Measurements from ENCODE around the gene GHSR. TPM values are rescaled to one million over a fixed set of nuclear protein-coding genes. Genes with fewer than 3 reads are reported as not detected.

GHSR gene
- polyA plus RNA-seq, 2 of the 4 experiments (the other 2 are of a cell fraction), result not detected

DNA sequence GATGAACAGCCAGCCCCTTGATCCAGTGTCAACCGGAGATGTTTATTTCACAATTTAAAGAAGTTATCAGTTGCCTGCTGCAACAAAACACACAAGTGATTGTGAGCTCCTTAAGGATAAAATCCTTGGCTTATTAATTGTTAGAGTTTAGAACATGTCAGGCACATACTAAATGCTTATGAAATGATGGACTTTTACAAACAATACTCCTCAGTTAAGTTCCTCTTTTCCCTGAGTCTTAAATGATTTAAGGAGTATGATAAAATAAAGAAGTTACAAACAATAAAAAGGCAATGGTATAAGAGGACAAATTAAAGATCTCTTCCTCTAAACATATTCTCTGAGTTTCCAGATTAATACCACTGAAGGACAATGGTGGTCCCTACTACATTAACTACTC is 5.7 kb downstream of the GHSR start (continued):
- no peak for TF ChIP-seq CBX8 (IDR thresholded peaks at IDR 0.05)
- no peak for TF ChIP-seq NFE2L2 (conservative IDR thresholded peaks at IDR 0.05; ENCODE audit: low read length)
- TF ChIP-seq, protein P1, sequence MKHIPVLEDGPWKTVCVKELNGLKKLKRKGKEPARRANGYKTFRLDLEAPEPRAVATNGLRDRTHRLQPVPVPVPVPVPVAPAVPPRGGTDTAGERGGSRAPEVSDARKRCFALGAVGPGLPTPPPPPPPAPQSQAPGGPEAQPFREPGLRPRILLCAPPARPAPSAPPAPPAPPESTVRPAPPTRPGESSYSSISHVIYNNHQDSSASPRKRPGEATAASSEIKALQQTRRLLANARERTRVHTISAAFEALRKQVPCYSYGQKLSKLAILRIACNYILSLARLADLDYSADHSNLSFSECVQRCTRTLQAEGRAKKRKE (CRISPR knock-in tag; IDR thresholded peaks at IDR 0.05; ENCODE audit: low read depth), result no peak
- TF ChIP-seq ZNF302 (CRISPR knock-in tag; IDR thresholded peaks at IDR 0.05), result no peak

DNA sequence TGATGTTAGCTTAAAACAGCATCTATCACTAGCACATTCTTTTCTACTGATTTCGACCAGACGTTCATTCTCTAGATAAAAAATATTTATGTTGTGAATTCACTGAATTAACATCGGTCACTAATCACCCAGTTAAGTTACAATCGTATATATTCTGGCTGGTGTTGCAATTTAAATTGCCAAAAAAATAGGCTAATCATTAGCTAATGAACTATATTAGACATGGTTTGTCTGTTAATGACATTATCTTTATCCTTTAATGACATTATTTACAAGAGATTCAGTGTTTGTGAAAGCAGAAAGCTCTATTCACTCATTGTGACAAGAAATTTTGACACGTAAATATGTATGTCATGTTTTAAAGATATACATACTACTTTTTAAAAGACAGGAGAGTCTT is 6.7 kb downstream of the GHSR start:
- Histone ChIP-seq H3K4me2 (no peak overlapping the region), H3K9me3 (no peaks in the 10 kb centered on the region), H3K4me3 (no peak overlapping the region), H3K27ac (no peak overlapping the region), H3K4me1 (no peaks in the 10 kb centered on the region)
- no peak for FAIRE-seq
- ATAC-seq, result no peak
- TF ChIP-seq, protein P2, sequence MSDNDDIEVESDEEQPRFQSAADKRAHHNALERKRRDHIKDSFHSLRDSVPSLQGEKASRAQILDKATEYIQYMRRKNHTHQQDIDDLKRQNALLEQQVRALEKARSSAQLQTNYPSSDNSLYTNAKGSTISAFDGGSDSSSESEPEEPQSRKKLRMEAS (IDR thresholded peaks at IDR 0.05), result no peak
- TF ChIP-seq, protein P3, sequence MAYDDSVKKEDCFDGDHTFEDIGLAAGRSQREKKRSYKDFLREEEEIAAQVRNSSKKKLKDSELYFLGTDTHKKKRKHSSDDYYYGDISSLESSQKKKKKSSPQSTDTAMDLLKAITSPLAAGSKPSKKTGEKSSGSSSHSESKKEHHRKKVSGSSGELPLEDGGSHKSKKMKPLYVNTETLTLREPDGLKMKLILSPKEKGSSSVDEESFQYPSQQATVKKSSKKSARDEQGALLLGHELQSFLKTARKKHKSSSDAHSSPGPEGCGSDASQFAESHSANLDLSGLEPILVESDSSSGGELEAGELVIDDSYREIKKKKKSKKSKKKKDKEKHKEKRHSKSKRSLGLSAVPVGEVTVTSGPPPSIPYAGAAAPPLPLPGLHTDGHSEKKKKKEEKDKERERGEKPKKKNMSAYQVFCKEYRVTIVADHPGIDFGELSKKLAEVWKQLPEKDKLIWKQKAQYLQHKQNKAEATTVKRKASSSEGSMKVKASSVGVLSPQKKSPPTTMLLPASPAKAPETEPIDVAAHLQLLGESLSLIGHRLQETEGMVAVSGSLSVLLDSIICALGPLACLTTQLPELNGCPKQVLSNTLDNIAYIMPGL (CRISPR knock-in tag; IDR thresholded peaks at IDR 0.05; ENCODE audit: borderline replicate concordance), result no peak
- TF ChIP-seq TP53 (CRISPR knock-in tag; IDR thresholded peaks at IDR 0.05) (no peak), NR3C1 (IDR thresholded peaks at IDR 0.05) (no peak), HOXB5 (CRISPR knock-in tag; IDR thresholded peaks at IDR 0.05) (no peak), MAZ (IDR thresholded peaks at IDR 0.05; ENCODE audit: borderline replicate concordance, low read depth, low read length) (no peak), MAFK (IDR thresholded peaks at IDR 0.05; ENCODE audit: partially characterized antibody) (no peak), PHF8 (IDR thresholded peaks at IDR 0.05; ENCODE audit: borderline replicate concordance, low read depth) (no peak), FOSL2 (IDR thresholded peaks at IDR 0.05) (no peak), FOSL2 (CRISPR knock-in tag; IDR thresholded peaks at IDR 0.05) (no peak), ESRRA (IDR thresholded peaks at IDR 0.05; ENCODE audit: borderline replicate concordance, low read length) (no peak), FOSB (CRISPR knock-in tag; IDR thresholded peaks at IDR 0.05) (no peak), CBX8 (IDR thresholded peaks at IDR 0.05) (no peak), RARB (CRISPR knock-in tag; IDR thresholded peaks at IDR 0.05) (no peak), SMC3 (IDR thresholded peaks at IDR 0.05) (no peak), KDM1A (IDR thresholded peaks at IDR 0.05; ENCODE audit: low read depth) (no peak)
- TF ChIP-seq, protein P1 (CRISPR knock-in tag; IDR thresholded peaks at IDR 0.05; ENCODE audit: low read depth), result no peak
- TF ChIP-seq, protein P4, sequence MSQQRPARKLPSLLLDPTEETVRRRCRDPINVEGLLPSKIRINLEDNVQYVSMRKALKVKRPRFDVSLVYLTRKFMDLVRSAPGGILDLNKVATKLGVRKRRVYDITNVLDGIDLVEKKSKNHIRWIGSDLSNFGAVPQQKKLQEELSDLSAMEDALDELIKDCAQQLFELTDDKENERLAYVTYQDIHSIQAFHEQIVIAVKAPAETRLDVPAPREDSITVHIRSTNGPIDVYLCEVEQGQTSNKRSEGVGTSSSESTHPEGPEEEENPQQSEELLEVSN (IDR thresholded peaks at IDR 0.05; ENCODE audit: borderline replicate concordance, low read depth), result no peak
- no peak for DNase-seq (ENCODE audit: low read depth in 1 of 2, low spot score in 1 of 2)
- 71% methylated on average over 5 of the region's 5 CpGs for WGBS (ENCODE audit: missing lambda C conversion rate)
- CTCF ChIA-PET, result interaction anchor here (0.8 to 1.0 kb wide), 2 partner anchors 19 to 20 kb away, joined by 3 read pairs; no protein-coding TSS in a partner anchor
- POLR2A ChIA-PET, result no interaction called here

DNA sequence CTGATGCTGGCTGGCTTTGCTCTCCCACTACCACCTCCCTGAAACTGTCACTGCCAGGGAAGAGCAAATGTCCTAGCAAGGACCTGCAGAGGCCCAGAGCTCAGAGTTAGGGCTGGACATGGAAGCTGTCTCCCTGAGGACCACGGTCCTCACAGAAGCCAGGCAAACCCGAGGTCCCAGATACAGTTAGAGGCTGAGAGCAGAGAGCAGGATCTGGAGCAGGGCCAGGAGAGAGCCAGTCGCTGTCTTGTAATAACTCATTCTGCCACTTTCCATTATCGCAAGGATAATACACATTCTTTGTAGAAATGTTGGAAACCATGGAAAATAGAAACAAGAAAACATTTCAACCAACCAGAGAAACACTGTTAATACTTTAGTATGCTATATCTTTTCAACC is 10.1 kb downstream of the GHSR start:
- no peak for DNase-seq (ENCODE audit: low read depth in 1 of 2, low spot score in 1 of 2)
- POLR2A ChIA-PET, result no interaction called here
- ATAC-seq, result no peak
- Histone ChIP-seq H3K4me1 (no peaks in the 10 kb centered on the region), H3K27ac (no peak overlapping the region), H3K4me3 (no peak overlapping the region), H3K4me2 (no peak overlapping the region), H3K9me3 (no peaks in the 10 kb centered on the region)
- CTCF ChIA-PET, result no interaction called here
- 78% methylated on average over 2 of the region's 4 CpGs for WGBS (ENCODE audit: missing lambda C conversion rate)
- no peak for FAIRE-seq
- TF ChIP-seq, protein P5, sequence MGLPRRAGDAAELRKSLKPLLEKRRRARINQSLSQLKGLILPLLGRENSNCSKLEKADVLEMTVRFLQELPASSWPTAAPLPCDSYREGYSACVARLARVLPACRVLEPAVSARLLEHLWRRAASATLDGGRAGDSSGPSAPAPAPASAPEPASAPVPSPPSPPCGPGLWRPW (IDR thresholded peaks at IDR 0.05), result no peak
- TF ChIP-seq CBX8 (IDR thresholded peaks at IDR 0.05) (no peak), EHMT2 (IDR thresholded peaks at IDR 0.05; ENCODE audit: low read depth) (no peak), POLR2AphosphoS2 (conservative IDR thresholded peaks at IDR 0.05; ENCODE audit: low read length) (no peak), JUN (IDR thresholded peaks at IDR 0.05) (no peak), MAFK (IDR thresholded peaks at IDR 0.05; ENCODE audit: partially characterized antibody) (no peak), KDM5A (IDR thresholded peaks at IDR 0.05) (no peak), TP53 (CRISPR knock-in tag; IDR thresholded peaks at IDR 0.05) (no peak), CBX2 (IDR thresholded peaks at IDR 0.05; ENCODE audit: borderline replicate concordance, low read depth) (no peak)
- TF ChIP-seq, protein P3 (CRISPR knock-in tag; IDR thresholded peaks at IDR 0.05; ENCODE audit: borderline replicate concordance), result no peak
- TF ChIP-seq, protein P6, sequence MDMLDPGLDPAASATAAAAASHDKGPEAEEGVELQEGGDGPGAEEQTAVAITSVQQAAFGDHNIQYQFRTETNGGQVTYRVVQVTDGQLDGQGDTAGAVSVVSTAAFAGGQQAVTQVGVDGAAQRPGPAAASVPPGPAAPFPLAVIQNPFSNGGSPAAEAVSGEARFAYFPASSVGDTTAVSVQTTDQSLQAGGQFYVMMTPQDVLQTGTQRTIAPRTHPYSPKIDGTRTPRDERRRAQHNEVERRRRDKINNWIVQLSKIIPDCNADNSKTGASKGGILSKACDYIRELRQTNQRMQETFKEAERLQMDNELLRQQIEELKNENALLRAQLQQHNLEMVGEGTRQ (IDR thresholded peaks at IDR 0.05), result no peak
- TF ChIP-seq, protein P7, sequence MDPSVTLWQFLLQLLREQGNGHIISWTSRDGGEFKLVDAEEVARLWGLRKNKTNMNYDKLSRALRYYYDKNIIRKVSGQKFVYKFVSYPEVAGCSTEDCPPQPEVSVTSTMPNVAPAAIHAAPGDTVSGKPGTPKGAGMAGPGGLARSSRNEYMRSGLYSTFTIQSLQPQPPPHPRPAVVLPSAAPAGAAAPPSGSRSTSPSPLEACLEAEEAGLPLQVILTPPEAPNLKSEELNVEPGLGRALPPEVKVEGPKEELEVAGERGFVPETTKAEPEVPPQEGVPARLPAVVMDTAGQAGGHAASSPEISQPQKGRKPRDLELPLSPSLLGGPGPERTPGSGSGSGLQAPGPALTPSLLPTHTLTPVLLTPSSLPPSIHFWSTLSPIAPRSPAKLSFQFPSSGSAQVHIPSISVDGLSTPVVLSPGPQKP (IDR thresholded peaks at IDR 0.05; ENCODE audit: low read depth, low read length), result no peak

Data from A549 (cell line).